ENCODE data around the gene CAPNS2. TPM values are rescaled to one million over a fixed set of nuclear protein-coding genes. Genes with fewer than 3 reads are reported as not detected.

Gene CAPNS2
- total RNA-seq, 1 experiment from 2014 or later = 1.4 TPM

GRCh38 chr16:55526441-55526840 lies 40.0 kb upstream of the CAPNS2 start:
- CTCF ChIA-PET = no interaction called here
- in situ Hi-C loops (cut with HindIII; ENCODE audit: low pct_unique_long_range_greater_than_20kb, low sequenced_read_pairs) = no loop called here
- ATAC-seq = no peak
- peaks cover 4% of the 10 kb centered on the region; the same call in 1 of the 2 replicates for H3K4me1 ChIP-seq (ENCODE audit: control insufficient read depth, insufficient read depth, low read length)
- no peaks in the 10 kb centered on the region for H3K27me3 ChIP-seq (ENCODE audit: control insufficient read depth, insufficient read depth, low read length)
- H3K36me3 ChIP-seq (ENCODE audit: control insufficient read depth, insufficient read depth, low read length) = peaks cover 20% of the 10 kb centered on the region; the same call in 1 of the 2 replicates
- H3K9me3 ChIP-seq (ENCODE audit: control insufficient read depth, insufficient read depth, low read depth, low read length) = peaks cover 7% of the 10 kb centered on the region; the same call in 1 of the 2 replicates
- BruUV-seq (replicated peaks) = no TSS peak
- TF ChIP-seq TCF7L2 (IDR thresholded peaks at IDR 0.05; ENCODE audit: low read depth, low read length) (no peak), CTCF (IDR thresholded peaks at IDR 0.05) (no peak), POLR2AphosphoS5 (IDR thresholded peaks at IDR 0.05; ENCODE audit: low read depth, low read length) (no peak), SIN3A (IDR thresholded peaks at IDR 0.05; ENCODE audit: borderline replicate concordance, insufficient read depth, low read depth, low read length) (no peak)
- TF ChIP-seq, protein P1, sequence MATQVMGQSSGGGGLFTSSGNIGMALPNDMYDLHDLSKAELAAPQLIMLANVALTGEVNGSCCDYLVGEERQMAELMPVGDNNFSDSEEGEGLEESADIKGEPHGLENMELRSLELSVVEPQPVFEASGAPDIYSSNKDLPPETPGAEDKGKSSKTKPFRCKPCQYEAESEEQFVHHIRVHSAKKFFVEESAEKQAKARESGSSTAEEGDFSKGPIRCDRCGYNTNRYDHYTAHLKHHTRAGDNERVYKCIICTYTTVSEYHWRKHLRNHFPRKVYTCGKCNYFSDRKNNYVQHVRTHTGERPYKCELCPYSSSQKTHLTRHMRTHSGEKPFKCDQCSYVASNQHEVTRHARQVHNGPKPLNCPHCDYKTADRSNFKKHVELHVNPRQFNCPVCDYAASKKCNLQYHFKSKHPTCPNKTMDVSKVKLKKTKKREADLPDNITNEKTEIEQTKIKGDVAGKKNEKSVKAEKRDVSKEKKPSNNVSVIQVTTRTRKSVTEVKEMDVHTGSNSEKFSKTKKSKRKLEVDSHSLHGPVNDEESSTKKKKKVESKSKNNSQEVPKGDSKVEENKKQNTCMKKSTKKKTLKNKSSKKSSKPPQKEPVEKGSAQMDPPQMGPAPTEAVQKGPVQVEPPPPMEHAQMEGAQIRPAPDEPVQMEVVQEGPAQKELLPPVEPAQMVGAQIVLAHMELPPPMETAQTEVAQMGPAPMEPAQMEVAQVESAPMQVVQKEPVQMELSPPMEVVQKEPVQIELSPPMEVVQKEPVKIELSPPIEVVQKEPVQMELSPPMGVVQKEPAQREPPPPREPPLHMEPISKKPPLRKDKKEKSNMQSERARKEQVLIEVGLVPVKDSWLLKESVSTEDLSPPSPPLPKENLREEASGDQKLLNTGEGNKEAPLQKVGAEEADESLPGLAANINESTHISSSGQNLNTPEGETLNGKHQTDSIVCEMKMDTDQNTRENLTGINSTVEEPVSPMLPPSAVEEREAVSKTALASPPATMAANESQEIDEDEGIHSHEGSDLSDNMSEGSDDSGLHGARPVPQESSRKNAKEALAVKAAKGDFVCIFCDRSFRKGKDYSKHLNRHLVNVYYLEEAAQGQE (IDR thresholded peaks at IDR 0.05; ENCODE audit: insufficient read depth in 1 of 2, low read depth in 2 of 2, low read length in 1 of 2) = no peak
- no peak overlapping the region for H3K4me3 ChIP-seq (ENCODE audit: low read depth in 2 of 2, low read length in 2 of 2)
- POLR2A ChIA-PET = no interaction called here
- DNase-seq (ENCODE audit: low read depth, low spot score) = no peak
- intact Hi-C loops (cut with micrococcal nuclease; ENCODE audit: unreplicated experiment) = no loop called here
- H3K27ac ChIP-seq (ENCODE audit: low read length) = no peak overlapping the region

- POLR2A ChIA-PET = interaction anchor here (0.5 to 0.7 kb wide), 3 partner anchors 108 to 313 kb away, joined by 3 read pairs; no protein-coding TSS in a partner anchor
- CTCF ChIA-PET = no interaction called here
- no peak for TF ChIP-seq POLR2AphosphoS5 (IDR thresholded peaks at IDR 0.05; ENCODE audit: low read depth, low read length)
- no peak for TF ChIP-seq SIN3A (IDR thresholded peaks at IDR 0.05; ENCODE audit: borderline replicate concordance, insufficient read depth, low read depth, low read length)
- DNase-seq (ENCODE audit: low read depth, low spot score) = no peak
- Histone ChIP-seq H3K9me3 (ENCODE audit: control insufficient read depth, insufficient read depth, low read depth, low read length) (no peaks in the 10 kb centered on the region), H3K4me1 (ENCODE audit: control insufficient read depth, insufficient read depth, low read length) (peaks cover 4% of the 10 kb centered on the region; the same call in 1 of the 2 replicates), H3K27ac (ENCODE audit: low read length) (no peak overlapping the region), H3K4me3 (ENCODE audit: low read depth in 2 of 2, low read length in 2 of 2) (no peak overlapping the region), H3K27me3 (ENCODE audit: control insufficient read depth, insufficient read depth, low read length) (no peaks in the 10 kb centered on the region), H3K36me3 (ENCODE audit: control insufficient read depth, insufficient read depth, low read length) (peaks cover 23% of the 10 kb centered on the region)
- in situ Hi-C loops (cut with HindIII; ENCODE audit: low pct_unique_long_range_greater_than_20kb, low sequenced_read_pairs) = no loop called here
- no TSS peak for BruUV-seq (replicated peaks)
- no peak for ATAC-seq
- intact Hi-C loops (cut with micrococcal nuclease; ENCODE audit: unreplicated experiment) = no loop called here
These were observed 38.6 kb upstream of the CAPNS2 start for GRCh38 chr16:55527885-55528284.

DNA sequence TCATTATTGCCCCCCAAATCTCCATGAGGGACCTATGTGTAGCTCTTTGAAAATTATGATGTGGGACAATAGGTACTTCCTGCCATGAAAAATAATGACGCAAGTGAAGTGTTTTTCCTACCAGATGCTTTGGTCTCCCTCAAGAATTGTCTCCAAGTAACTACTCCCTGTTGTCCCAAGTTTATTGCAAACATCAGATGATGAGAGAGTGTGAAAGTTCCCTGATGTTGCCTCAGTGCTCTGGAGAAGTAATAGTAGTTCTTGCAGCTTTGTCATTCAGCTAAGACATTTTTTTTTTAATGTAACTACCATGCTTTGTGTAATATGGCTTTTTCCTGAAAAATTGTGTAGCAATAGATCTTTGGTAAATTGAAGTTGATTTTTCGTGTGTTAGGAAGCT lies 37.5 kb upstream of the CAPNS2 start:
- Histone ChIP-seq H3K36me3 (ENCODE audit: control insufficient read depth, insufficient read depth, low read length) (peaks cover 26% of the 10 kb centered on the region), H3K4me3 (ENCODE audit: low read depth in 2 of 2, low read length in 2 of 2) (no peak overlapping the region), H3K27ac (ENCODE audit: low read length) (no peak overlapping the region), H3K4me1 (ENCODE audit: control insufficient read depth, insufficient read depth, low read length) (no peaks in the 10 kb centered on the region), H3K9me3 (ENCODE audit: control insufficient read depth, insufficient read depth, low read depth, low read length) (no peaks in the 10 kb centered on the region), H3K27me3 (ENCODE audit: control insufficient read depth, insufficient read depth, low read length) (no peaks in the 10 kb centered on the region)
- TF ChIP-seq, protein P1 (IDR thresholded peaks at IDR 0.05; ENCODE audit: insufficient read depth in 1 of 2, low read depth in 2 of 2, low read length in 1 of 2) = no peak
- no peak for TF ChIP-seq CTCF (IDR thresholded peaks at IDR 0.05)
- TF ChIP-seq POLR2AphosphoS5 (IDR thresholded peaks at IDR 0.05; ENCODE audit: low read depth, low read length) = no peak
- no peak for TF ChIP-seq TCF7L2 (IDR thresholded peaks at IDR 0.05; ENCODE audit: low read depth, low read length)
- TF ChIP-seq SIN3A (IDR thresholded peaks at IDR 0.05; ENCODE audit: borderline replicate concordance, insufficient read depth, low read depth, low read length) = no peak
- CTCF ChIA-PET = no interaction called here
- in situ Hi-C loops (cut with HindIII; ENCODE audit: low pct_unique_long_range_greater_than_20kb, low sequenced_read_pairs) = no loop called here
- intact Hi-C loops (cut with micrococcal nuclease; ENCODE audit: unreplicated experiment) = no loop called here
- BruUV-seq (replicated peaks) = no TSS peak
- no peak for DNase-seq (ENCODE audit: low read depth, low spot score)
- ATAC-seq = no peak
- POLR2A ChIA-PET = interaction anchor here (0.5 to 0.6 kb wide), 2 partner anchors 15 to 67 kb away, joined by 4 to 5 read pairs; no protein-coding TSS in a partner anchor
